Measurements from ENCODE around the gene DNAH14.
"Not testable (repeated sequence)": the region's sequence is repeated elsewhere in the genome, so short reads cannot be mapped to it uniquely, and the experiment has no call there.

DNAH14 gene

DNA sequence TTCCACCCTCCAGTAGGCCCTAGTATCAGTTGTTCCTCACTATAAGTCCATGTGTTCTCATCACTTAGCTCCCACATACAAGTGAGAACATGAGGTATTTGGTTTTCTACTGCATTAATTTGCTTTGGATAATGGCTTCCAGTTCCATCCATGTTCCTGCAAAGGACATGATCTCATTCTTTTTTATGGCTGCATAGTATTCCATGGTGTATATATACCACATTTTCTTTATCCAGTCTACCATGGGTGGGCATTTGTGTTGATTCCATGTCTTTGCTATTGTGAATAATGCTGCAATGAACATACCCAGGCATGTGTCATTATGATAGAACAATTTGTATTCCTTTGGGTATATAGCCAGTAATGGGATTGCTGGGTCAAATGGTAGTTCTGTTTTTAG lies 218.3 kb downstream of the DNAH14 start:
- not testable (repeated sequence) for DNase-seq (ENCODE audit: low read depth in 2 of 2)

DNA sequence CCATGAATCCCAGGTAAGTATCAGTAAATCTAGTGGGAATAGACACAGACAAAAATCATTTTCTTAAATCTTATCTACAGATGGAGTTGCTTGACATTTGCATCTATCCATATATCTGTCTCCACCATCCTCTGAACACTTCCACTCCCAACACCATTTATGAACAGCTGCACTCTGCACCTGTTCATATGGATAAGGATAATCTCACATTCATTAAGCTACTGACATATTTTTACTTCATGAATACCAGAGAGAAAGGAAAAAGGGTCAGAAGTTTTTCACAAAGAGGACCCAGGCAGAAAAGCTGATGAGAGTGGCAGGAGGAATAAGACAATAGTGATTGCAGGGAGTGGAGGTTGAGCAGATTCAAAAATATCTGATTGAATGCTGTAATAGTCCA lies 222.6 kb downstream of the DNAH14 start:
- DNase-seq (ENCODE audit: low read depth in 2 of 2): no peak

DNA sequence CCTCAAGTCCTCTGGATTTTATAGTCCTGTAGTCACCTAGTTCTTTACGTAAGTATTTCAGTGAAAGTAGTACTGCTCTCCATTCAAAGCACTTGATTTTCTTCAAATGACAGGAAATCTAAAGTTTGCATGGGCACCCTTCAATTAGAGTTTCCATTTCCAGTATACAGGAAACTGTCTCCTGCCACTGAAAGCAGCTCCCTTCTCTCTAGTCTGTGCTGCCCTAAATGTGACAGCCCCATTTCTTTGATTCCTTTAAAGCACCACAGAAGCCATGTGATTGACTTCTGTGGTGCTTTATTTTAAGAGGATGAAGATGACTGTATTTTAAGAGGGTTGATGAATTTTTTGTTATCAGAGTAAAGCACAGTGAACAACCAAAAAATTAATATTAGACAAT lies 226.1 kb downstream of the DNAH14 start:
- DNase-seq (ENCODE audit: low read depth in 2 of 2): no peak

GRCh38 chr1:225156254-225156653 lies 226.8 kb downstream of the DNAH14 start:
- no peak for DNase-seq (ENCODE audit: low read depth in 2 of 2)

- no peak for DNase-seq (ENCODE audit: low read depth in 2 of 2)
Observed at GRCh38 chr1:225158291-225158690, 228.8 kb downstream of the DNAH14 start.

DNA sequence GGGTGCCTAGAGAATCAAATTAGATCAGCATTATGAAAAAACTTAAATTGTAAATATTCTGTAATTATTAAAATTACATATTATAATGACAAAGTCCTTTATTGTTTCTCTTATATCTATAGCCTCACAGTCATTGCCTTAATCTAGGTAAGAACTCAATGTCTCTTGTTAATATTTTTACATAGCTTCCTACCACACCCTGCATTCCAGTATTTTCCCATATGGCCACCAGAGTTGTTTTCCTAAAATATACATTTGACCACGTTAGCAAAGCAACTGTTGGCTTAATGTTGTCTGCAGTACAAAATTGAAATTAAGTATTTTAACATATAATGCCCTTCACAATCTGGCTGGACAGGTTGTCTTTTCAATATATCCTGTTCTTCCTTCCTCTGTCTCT lies 230.3 kb downstream of the DNAH14 start:
- DNase-seq (ENCODE audit: low read depth in 2 of 2): no peak

DNA sequence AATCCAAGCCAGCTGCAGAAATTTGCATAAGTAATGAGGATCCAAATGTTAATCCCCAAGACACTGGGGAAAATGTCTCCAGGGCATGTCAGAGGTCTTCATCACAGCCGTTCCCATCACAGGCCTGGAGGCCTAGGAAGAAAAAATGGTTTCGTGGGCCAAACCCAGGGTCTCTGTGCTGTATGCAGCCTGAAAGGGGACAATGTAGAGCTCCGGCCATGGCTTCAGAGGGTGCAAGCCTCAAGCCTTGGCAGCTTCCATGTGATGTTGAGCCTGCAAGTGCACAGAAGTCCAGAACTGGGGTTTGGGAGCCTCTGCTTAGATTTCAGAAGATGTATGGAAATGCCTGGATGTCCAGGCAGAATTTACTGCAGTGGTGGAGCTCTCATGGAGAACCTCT lies 247.9 kb downstream of the DNAH14 start:
- not testable (repeated sequence) for DNase-seq (ENCODE audit: low read depth in 2 of 2)

DNA sequence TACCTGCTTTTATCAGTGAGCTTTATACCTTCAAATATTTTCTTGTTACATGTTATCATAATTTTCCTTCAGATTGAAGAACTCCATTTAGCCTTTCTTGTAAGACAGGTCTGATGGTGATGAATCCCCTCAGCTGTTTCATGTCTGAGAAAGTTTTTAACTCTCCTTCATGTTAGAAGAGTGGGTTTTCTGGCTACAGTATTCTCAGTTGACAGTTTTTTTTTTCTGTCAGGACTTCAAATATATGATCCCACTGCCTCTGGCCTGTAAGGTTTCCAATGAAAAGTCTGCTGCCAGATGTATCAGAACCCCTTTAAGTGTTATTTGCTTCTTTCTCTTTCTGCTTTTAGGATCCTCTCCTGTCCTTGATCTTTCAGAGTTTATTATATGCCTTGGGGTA lies 250.2 kb downstream of the DNAH14 start:
- no peak for DNase-seq (ENCODE audit: low read depth in 2 of 2)

GRCh38 chr1:225182716-225183115 lies 253.2 kb downstream of the DNAH14 start:
- no peak for DNase-seq (ENCODE audit: low read depth in 2 of 2)

GRCh38 chr1:225191199-225191753 lies 261.8 kb downstream of the DNAH14 start:
- DNase-seq (ENCODE audit: low read depth in 2 of 2): no peak

GRCh38 chr1:225201447-225201846 lies 272.0 kb downstream of the DNAH14 start:
- DNase-seq (ENCODE audit: low read depth in 2 of 2): no peak

- DNase-seq (ENCODE audit: low read depth in 2 of 2): no peak
Observed at GRCh38 chr1:225207791-225208190, 278.3 kb downstream of the DNAH14 start.

GRCh38 chr1:225209153-225209552 lies 279.7 kb downstream of the DNAH14 start:
- DNase-seq (ENCODE audit: low read depth in 2 of 2): no peak

GRCh38 chr1:225210180-225210579 lies 280.7 kb downstream of the DNAH14 start:
- DNase-seq (ENCODE audit: low read depth in 2 of 2): not testable (repeated sequence)

DNA sequence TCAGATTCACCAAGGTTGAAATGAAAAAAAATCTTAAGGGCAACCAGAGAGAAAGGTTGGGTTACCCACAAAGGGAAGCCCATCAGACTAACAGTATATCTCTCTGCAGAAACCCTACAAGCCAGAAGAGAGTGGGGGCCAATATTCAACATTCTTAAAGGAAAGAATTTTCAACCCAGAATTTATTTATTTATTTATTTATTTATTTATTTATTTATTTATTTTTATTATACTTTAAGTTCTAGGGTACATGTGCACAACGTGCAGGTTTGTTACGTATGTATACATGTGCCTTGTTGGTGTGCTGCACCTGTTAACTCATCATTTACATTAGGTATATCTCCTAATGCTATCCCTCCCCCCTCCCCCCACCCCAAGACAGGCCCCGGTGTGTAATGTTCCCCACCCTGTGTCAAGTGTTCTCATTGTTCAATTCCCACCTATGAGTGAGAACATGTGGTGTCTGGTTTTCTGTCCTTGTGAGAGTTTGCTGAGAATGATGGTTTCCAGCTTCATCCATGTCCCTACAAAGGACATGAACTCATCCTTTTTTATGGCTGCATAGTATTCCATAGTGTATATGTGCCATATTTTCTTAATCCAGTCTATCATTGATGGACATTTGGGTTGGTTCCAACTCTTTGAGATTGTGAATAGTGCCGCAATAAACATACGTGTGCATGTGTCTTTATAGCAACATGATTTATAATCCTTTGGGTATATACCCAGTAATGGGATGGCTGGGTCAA lies 282.4 kb downstream of the DNAH14 start:
- not testable (repeated sequence) for DNase-seq (ENCODE audit: low read depth in 2 of 2)

DNA sequence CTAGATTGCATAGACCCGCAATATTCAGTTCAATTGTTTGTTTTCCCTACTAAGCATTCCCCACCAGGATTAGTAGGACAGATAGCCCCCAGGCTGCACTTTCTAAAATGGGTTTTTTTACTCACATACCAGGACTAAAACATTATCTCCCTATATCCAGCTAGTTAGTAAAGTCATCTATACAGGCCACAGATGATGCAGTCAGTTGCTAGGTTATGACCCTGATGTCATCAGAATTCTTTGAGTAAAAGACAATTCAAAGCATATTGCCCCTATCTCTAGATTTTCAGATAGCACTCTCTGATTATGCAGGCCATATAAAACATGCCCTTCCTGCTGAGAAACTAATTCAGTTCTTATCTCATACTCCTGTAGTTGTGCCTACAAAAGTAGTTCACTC lies 294.8 kb downstream of the DNAH14 start:
- DNase-seq (ENCODE audit: low read depth in 2 of 2): no peak

GRCh38 chr1:225225681-225226080 lies 296.2 kb downstream of the DNAH14 start:
- DNase-seq (ENCODE audit: low read depth in 2 of 2): no peak

- DNase-seq (ENCODE audit: low read depth in 2 of 2): no peak
Observed at GRCh38 chr1:225228871-225229303, 299.4 kb downstream of the DNAH14 start.

- not testable (repeated sequence) for DNase-seq (ENCODE audit: low read depth in 2 of 2)
Observed at GRCh38 chr1:225229429-225229828, 300.0 kb downstream of the DNAH14 start.

- no peak for DNase-seq (ENCODE audit: low read depth in 2 of 2)
Observed at GRCh38 chr1:225230483-225230882, 301.0 kb downstream of the DNAH14 start.

- DNase-seq (ENCODE audit: low read depth in 2 of 2): not testable (repeated sequence)
Observed at GRCh38 chr1:225232930-225233329, 303.5 kb downstream of the DNAH14 start.

DNA sequence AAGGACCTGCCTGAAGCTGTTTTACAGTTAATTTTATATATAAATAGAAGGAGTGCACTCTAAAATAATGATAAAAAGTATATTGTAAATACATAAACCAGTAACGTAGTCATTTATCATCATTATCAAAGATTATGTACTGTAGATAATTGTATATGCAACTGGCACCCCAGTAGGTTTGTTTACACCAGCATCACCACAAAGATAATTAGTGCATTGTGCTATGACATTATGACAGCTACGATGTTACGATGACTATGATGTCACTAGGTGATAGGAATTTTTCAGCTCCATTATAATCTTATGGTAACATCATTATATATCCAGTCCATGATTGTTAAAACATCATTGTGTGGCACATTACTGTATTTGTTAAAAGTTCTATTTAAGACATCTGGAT lies 313.1 kb downstream of the DNAH14 start:
- DNase-seq (ENCODE audit: low read depth in 2 of 2): no peak

DNA sequence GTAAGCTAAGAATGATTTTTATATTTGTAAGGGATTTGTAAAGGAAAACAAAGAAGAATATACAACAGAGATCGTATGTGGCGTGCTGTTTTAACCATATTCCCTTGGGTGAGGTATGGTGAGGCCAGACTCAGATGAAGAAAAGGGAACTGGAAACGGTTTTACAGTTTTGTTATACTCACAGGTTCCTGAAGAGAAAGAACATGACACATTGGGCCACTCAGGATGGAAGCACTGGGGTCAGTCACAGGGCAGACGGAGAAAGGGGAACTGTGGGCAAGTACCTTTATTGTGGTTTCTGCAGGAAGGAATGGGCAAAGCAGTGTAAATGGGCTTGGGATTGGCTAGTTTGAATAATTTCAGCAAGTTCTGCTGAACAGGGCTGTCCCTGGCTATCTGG lies 321.0 kb downstream of the DNAH14 start:
- DNase-seq (ENCODE audit: low read depth in 2 of 2): no peak

GRCh38 chr1:225253173-225253572 lies 323.7 kb downstream of the DNAH14 start:
- DNase-seq (ENCODE audit: low read depth in 2 of 2): no peak
